VCaP (cell line): ENCODE data around the gene WDR88.
"Not testable (repeated sequence)": the region's sequence is repeated elsewhere in the genome, so short reads cannot be mapped to it uniquely, and the experiment has no call there.

Experiments used
- H3K27ac ChIP-seq: fragments of 450-650 bp; 2 replicates; pipeline ENCODE4 v1.5.1; 2017
- TF ChIP-seq, protein P1 (sequence below): fragments of 450-650 bp; conservative IDR thresholded peaks from 2 replicates; pipeline ENCODE4 v1.5.1; 2017; ENCODE audit warnings: mild to moderate bottlenecking, moderate library complexity

WDR88 gene

DNA sequence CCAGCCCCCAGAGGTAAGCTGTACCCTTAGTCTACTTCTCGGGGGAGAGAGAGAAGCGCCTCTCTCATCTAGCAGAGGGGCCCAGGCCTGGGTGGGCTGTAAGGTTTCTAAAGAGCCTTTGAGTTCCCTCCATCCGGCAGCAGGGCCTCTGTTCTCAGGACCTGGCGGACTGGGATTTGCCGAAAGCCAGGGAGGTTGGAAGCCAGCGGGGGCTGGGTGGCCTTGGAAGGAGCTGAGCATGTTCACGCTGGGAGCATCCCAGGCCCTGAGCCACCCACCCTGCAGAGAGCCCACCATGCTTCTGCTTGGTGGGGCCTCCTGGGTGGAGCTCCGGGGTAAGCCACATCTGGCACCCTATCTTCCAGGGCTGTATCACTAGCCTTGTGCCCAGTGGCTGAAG is 86.0 kb downstream of the WDR88 start:
- TF ChIP-seq, protein P1, sequence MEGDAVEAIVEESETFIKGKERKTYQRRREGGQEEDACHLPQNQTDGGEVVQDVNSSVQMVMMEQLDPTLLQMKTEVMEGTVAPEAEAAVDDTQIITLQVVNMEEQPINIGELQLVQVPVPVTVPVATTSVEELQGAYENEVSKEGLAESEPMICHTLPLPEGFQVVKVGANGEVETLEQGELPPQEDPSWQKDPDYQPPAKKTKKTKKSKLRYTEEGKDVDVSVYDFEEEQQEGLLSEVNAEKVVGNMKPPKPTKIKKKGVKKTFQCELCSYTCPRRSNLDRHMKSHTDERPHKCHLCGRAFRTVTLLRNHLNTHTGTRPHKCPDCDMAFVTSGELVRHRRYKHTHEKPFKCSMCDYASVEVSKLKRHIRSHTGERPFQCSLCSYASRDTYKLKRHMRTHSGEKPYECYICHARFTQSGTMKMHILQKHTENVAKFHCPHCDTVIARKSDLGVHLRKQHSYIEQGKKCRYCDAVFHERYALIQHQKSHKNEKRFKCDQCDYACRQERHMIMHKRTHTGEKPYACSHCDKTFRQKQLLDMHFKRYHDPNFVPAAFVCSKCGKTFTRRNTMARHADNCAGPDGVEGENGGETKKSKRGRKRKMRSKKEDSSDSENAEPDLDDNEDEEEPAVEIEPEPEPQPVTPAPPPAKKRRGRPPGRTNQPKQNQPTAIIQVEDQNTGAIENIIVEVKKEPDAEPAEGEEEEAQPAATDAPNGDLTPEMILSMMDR, result no peak

DNA sequence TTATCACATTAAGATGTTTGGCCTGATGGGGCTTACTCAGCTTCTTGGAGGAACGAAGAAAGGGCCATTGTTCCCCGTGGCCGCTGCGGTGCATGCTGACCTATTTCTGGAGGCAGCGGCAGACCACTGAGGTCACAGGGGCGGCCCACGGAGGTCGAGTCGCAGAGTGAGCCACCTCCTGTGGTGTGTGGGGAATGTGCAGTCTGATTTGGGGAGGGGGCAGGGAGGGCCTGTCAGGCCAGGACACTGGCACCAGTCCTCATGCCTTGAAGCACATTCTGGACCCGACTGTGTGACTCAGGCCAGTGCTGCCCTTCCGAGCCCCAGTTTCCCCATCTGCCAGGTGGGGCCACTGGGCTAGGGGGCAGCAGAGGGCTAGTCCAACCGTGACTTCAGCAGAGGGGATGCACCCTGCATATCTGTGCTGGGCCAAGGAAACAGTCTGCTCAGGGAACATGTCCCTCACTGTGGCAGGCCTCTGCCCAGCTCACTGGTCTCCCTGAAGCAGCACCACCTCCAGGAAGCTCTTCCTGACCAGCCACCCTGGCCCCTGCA is 87.4 kb downstream of the WDR88 start:
- TF ChIP-seq, protein P1, result no peak
- H3K27ac ChIP-seq, result no peak overlapping the region

More for the DNA sequence above, 86.0 kb downstream of the WDR88 start:
- H3K27ac ChIP-seq, result no peak overlapping the region

DNA sequence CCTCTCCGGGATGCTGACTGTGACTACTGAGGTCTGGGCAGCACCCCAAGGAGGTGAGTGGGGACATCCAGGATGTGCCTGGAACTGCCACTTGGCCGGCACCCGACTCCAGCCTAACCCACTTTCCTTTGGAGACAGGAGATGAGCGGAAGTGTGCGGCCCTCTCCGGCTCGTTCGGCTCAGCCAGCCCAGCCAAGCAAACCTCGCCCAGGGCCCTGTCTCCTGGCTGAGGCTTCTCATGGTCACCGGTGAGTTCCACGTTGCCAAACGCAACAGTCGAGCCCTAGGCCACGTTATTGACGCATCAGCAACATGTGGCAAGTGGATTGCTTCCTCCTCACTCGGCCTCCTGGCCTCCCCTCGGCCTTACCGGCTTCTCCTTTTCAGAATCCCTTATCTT is 88.2 kb downstream of the WDR88 start:
- TF ChIP-seq, protein P1, result no peak
- H3K27ac ChIP-seq, result no peak overlapping the region

DNA sequence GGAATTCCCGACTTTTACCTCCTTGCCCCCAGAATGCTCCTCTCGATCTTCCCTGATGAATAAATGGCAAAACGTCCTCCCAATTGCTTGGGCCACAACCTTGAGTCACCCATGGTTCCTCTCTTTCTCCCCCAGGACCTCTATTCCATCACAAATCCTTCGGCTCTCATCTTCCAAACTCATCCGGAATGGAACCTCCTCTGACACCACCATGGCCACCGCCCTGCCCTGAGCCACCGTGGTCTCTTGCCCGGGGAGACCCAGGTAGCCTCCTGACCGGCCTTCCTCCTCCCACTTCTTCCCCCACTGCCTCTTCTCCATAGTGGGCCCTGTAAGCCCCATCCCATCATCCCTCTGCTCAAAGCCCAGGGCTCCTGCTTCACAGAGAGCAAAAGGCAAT is 88.8 kb downstream of the WDR88 start:
- TF ChIP-seq, protein P1, result no peak
- H3K27ac ChIP-seq, result no peak overlapping the region

DNA sequence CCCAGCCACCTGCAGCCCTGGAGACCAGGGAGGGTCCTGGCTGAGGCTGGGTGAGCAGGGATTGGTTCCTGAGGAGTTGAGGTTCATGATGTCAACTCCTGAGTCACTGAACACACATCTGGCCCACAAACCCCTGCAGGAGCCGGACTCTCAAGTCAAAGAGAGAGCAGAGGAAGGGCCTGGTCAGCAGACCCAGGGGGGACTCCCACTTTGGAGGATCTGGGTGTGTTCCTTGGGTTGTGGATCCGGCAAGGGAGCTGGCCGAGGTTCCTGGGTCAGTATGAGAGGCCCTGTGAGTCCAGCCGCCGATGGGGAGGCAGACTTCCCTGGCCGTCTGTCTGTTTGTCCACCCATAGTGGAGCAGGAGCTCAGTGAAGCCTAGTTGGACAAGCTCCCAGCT is 89.7 kb downstream of the WDR88 start:
- TF ChIP-seq, protein P1, result no peak
- no peak overlapping the region for H3K27ac ChIP-seq

DNA sequence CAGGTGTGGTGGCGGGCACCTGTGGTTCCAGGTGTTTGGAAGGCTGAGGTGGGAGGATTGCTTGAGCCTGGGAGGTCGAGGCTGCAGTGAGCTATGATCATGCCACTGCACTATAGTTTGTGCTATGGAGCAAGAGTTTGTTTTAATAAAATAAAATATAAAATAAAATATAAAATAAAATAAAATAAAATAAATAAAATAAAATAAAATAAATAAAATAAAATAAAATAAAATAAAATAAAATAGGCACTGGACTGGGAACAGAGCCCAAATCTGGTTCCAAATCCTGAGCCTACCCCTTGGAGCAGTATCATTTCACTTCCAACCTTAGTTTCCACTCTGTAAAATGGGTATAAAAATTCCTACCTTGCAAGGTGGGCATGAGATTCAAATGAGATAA is 90.3 kb downstream of the WDR88 start:
- H3K27ac ChIP-seq, result not testable (repeated sequence)

DNA sequence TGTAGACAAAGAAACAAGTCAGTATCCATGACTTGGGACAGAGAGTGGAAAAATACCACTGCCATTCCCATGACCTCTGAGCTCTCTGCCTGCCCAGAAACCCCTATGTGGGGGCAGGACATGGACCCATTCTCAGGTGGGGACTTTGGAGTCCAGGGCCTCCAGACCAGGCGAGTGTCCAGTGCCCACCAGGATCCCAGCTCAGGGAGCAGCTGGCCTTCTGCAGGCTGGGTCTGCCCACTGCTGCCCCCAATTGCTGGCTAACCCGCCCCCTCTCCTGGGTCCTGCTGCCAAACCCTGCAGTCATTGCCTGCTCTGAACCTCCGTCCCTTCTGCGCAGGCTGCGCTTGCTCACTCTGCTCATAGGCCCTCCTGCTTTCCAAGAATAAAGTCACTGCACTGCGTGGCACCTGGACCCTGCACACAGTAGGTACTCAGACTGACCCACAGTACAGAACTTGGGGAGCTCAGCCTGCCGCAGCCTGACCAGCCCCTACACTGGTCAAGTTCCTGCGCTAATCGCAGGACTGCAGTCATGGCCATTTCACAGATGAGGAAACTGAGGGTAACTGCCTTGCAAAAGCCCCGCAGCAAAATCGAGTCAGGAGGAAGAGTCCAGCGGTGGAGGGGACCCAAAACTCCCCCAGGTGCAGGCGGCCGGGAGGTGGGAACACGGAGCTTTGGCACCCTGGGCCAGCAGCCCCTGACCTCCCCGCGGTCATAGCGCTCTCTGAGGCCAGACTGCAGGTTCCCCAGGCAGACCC is 93.0 kb downstream of the WDR88 start:
- TF ChIP-seq, protein P1, result no peak
- H3K27ac ChIP-seq, result no peak overlapping the region
